ENCODE results near the gene SGTA. TPM values are rescaled to one million over a fixed set of nuclear protein-coding genes. Genes with fewer than 3 reads are reported as not detected.
"Not testable (repeated sequence)": the region's sequence is repeated elsewhere in the genome, so short reads cannot be mapped to it uniquely, and the experiment has no call there.

Gene SGTA
- polyA plus RNA-seq, 1 donor (not counting 4 experiments of a cell fraction or from before 2014, with no cell fraction given) = 36.1 TPM

DNA sequence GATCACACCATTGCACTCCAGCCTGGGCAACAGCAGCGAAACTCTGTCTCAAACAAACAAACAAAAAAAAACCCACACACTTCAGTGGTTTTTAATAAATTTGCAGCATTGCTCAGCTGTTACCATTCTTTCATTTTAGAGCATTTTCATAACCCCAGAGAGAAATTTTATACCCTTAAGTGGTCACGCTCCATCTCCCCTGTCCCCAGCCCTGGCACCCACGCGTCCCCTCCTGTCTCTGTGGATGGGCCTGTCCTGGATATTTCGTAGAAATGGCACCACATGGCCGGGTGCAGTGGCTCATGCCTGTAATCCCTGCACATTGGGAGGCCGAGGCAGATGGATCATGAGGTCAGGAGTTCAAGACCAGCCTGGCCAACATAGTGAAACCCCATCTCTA, 10.1 kb upstream of the SGTA start:
- Histone ChIP-seq H3K79me2 (ENCODE audit: control insufficient read depth, insufficient read depth, low read length) (peaks cover 28% of the 10 kb centered on the region), H4K20me1 (ENCODE audit: control insufficient read depth, extremely low read depth, insufficient read depth, low read length) (no peaks in the 10 kb centered on the region), H3K4me3 (ENCODE audit: control insufficient read depth in 2 of 3, extremely low read depth in 1 of 3, insufficient read depth in 2 of 3, low read depth in 1 of 3, low read length in 3 of 3) (no peak overlapping the region), H3K4me1 (ENCODE audit: control insufficient read depth, extremely low read depth, insufficient read depth, low read length) (no peaks in the 10 kb centered on the region), H3K27me3 (ENCODE audit: control insufficient read depth, extremely low read depth, insufficient read depth, low read length) (no peaks in the 10 kb centered on the region), H3K9me3 (ENCODE audit: control insufficient read depth, low read depth, low read length) (no peaks in the 10 kb centered on the region), H3K36me3 (ENCODE audit: control insufficient read depth in 2 of 2, extremely low read depth in 1 of 2, insufficient read depth in 2 of 2, low read length in 2 of 2) (peaks cover 26 to 37% of the 10 kb centered on the region in 2 experiments), H3K4me2 (ENCODE audit: control insufficient read depth, extremely low read depth, insufficient read depth, low read depth, low read length) (no peak overlapping the region), H2AFZ (ENCODE audit: control insufficient read depth, low read length) (no peak overlapping the region), H3K27ac (ENCODE audit: control insufficient read depth, insufficient read depth, low read length) (no peak overlapping the region), H3K9ac (ENCODE audit: control insufficient read depth, extremely low read depth, insufficient read depth, low read length) (no peak overlapping the region), H3K9me1 (ENCODE audit: control insufficient read depth, extremely low read depth, insufficient read depth, low read length) (no peaks in the 10 kb centered on the region)
- no peak for DNase-seq (ENCODE audit: low read depth, low spot score)
- no peak for TF ChIP-seq CTCF (optimal IDR thresholded peaks at IDR 0.05 in 1 of 3, IDR thresholded peaks at IDR 0.05 in 1 of 3, conservative IDR thresholded peaks at IDR 0.05 in 1 of 3; ENCODE audit: extremely low read depth in 1 of 3, insufficient read depth in 2 of 3, low read length in 3 of 3)
- no peak for TF ChIP-seq EZH2 (IDR thresholded peaks at IDR 0.05; ENCODE audit: low read length)
- dilution Hi-C loops (cut with MboI; ENCODE audit: extremely low pct_ligation_motif_present, low sequenced_read_pairs) = no loop called here
- FAIRE-seq = no peak

DNA sequence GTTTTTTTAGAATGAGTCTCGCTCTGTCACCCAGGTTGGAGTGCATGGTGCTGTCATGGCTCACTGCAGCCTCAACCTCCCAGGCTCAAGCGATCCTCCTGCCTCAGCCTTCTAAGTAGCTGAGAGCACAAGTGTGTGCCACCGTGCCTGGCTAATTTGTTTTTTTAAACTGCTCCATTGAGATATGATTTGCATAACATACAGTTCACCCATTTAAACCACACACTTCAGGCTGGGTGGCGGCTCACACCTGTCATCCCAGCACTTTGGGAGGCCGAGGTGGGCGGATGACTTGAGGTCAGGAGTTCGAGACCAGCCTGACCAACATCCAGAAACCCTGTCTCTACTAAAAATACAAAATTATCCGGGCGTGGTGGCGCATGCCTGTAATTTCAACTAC, 9.6 kb upstream of the SGTA start:
- dilution Hi-C loops (cut with MboI; ENCODE audit: extremely low pct_ligation_motif_present, low sequenced_read_pairs); H2AFZ ChIP-seq (ENCODE audit: control insufficient read depth, low read length); FAIRE-seq; H3K27me3 ChIP-seq (ENCODE audit: control insufficient read depth, extremely low read depth, insufficient read depth, low read length); H3K4me3 ChIP-seq (ENCODE audit: control insufficient read depth in 2 of 3, extremely low read depth in 1 of 3, insufficient read depth in 2 of 3, low read depth in 1 of 3, low read length in 3 of 3); H3K4me2 ChIP-seq (ENCODE audit: control insufficient read depth, extremely low read depth, insufficient read depth, low read depth, low read length); DNase-seq (ENCODE audit: low read depth, low spot score); H3K9me1 ChIP-seq (ENCODE audit: control insufficient read depth, extremely low read depth, insufficient read depth, low read length); H3K27ac ChIP-seq (ENCODE audit: control insufficient read depth, insufficient read depth, low read length); H4K20me1 ChIP-seq (ENCODE audit: control insufficient read depth, extremely low read depth, insufficient read depth, low read length); H3K9ac ChIP-seq (ENCODE audit: control insufficient read depth, extremely low read depth, insufficient read depth, low read length); H3K4me1 ChIP-seq (ENCODE audit: control insufficient read depth, extremely low read depth, insufficient read depth, low read length); H3K9me3 ChIP-seq (ENCODE audit: control insufficient read depth, low read depth, low read length): not testable (repeated sequence)
- Histone ChIP-seq H3K36me3 (ENCODE audit: control insufficient read depth in 2 of 2, extremely low read depth in 1 of 2, insufficient read depth in 2 of 2, low read length in 2 of 2) (peaks cover 24 to 37% of the 10 kb centered on the region in 2 experiments), H3K79me2 (ENCODE audit: control insufficient read depth, insufficient read depth, low read length) (peaks cover 33% of the 10 kb centered on the region)

GRCh38 chr19:2791876-2792275, 8.8 kb upstream of the SGTA start:
- no peak for TF ChIP-seq EZH2 (IDR thresholded peaks at IDR 0.05; ENCODE audit: low read length)
- no peak for TF ChIP-seq CTCF (optimal IDR thresholded peaks at IDR 0.05 in 1 of 3, IDR thresholded peaks at IDR 0.05 in 1 of 3, conservative IDR thresholded peaks at IDR 0.05 in 1 of 3; ENCODE audit: extremely low read depth in 1 of 3, insufficient read depth in 2 of 3, low read length in 3 of 3)
- Histone ChIP-seq H3K4me1 (ENCODE audit: control insufficient read depth, extremely low read depth, insufficient read depth, low read length) (no peaks in the 10 kb centered on the region), H4K20me1 (ENCODE audit: control insufficient read depth, extremely low read depth, insufficient read depth, low read length) (no peaks in the 10 kb centered on the region), H3K9me3 (ENCODE audit: control insufficient read depth, low read depth, low read length) (no peaks in the 10 kb centered on the region), H2AFZ (ENCODE audit: control insufficient read depth, low read length) (no peak overlapping the region), H3K27ac (ENCODE audit: control insufficient read depth, insufficient read depth, low read length) (no peak overlapping the region), H3K4me2 (ENCODE audit: control insufficient read depth, extremely low read depth, insufficient read depth, low read depth, low read length) (no peak overlapping the region), H3K27me3 (ENCODE audit: control insufficient read depth, extremely low read depth, insufficient read depth, low read length) (no peaks in the 10 kb centered on the region), H3K79me2 (ENCODE audit: control insufficient read depth, insufficient read depth, low read length) (peaks cover 40% of the 10 kb centered on the region), H3K9me1 (ENCODE audit: control insufficient read depth, extremely low read depth, insufficient read depth, low read length) (no peaks in the 10 kb centered on the region), H3K36me3 (ENCODE audit: control insufficient read depth in 2 of 2, extremely low read depth in 1 of 2, insufficient read depth in 2 of 2, low read length in 2 of 2) (peaks cover 18 to 37% of the 10 kb centered on the region in 2 experiments), H3K4me3 (ENCODE audit: control insufficient read depth in 2 of 3, extremely low read depth in 1 of 3, insufficient read depth in 2 of 3, low read depth in 1 of 3, low read length in 3 of 3) (no peak overlapping the region), H3K9ac (ENCODE audit: control insufficient read depth, extremely low read depth, insufficient read depth, low read length) (no peak overlapping the region)
- DNase-seq (ENCODE audit: low read depth, low spot score) (no peak), FAIRE-seq (no peak)
- dilution Hi-C loops (cut with MboI; ENCODE audit: extremely low pct_ligation_motif_present, low sequenced_read_pairs) = no loop called here

Data from keratinocyte (primary cell).